ENCODE data around the gene TNXB. TPM values are rescaled to one million over a fixed set of nuclear protein-coding genes. Genes with fewer than 3 reads are reported as not detected.
"Not testable (repeated sequence)": the region's sequence is repeated elsewhere in the genome, so short reads cannot be mapped to it uniquely, and the experiment has no call there.

Gene TNXB
- total and polyA plus RNA-seq, 2 donors (not counting 1 experiment from before 2014, with no cell fraction given): 8.1 to 63.9 TPM

GRCh38 chr6:32069460-32069859 is 39.7 kb downstream of the TNXB start:
- no peaks in the 10 kb centered on the region for H3K27me3 ChIP-seq (ENCODE audit: control insufficient read depth, insufficient read depth, low read length)
- H3K4me3 ChIP-seq (replicated peaks in 1 of 4; ENCODE audit: control extremely low read depth in 1 of 4, insufficient read depth in 1 of 4, low read depth in 3 of 4, low read length in 4 of 4): no peak overlapping the region
- no peaks in the 10 kb centered on the region for H3K4me1 ChIP-seq (ENCODE audit: control insufficient read depth, extremely low read depth, insufficient read depth, low read length)
- H4K20me1 ChIP-seq (ENCODE audit: control insufficient read depth, extremely low read depth, insufficient read depth, low read length): no peaks in the 10 kb centered on the region
- no peak overlapping the region for H3K9ac ChIP-seq (ENCODE audit: insufficient read depth, low read length)
- H2AFZ ChIP-seq (ENCODE audit: low read length): no peak overlapping the region
- H3K4me2 ChIP-seq (ENCODE audit: extremely low read depth, insufficient read depth, low read length): no peak overlapping the region
- no peaks in the 10 kb centered on the region for H3K9me3 ChIP-seq (ENCODE audit: control insufficient read depth, insufficient read depth, low read depth, low read length)
- H3K79me2 ChIP-seq (ENCODE audit: control insufficient read depth, insufficient read depth, low read length): no peaks in the 10 kb centered on the region
- H3K36me3 ChIP-seq (ENCODE audit: control insufficient read depth, insufficient read depth, low read length): peaks cover 1% of the 10 kb centered on the region
- DNase-seq (ENCODE audit: low read depth in 2 of 2): no peak
- no peak for TF ChIP-seq CTCF (conservative IDR thresholded peaks at IDR 0.05 in 1 of 2, IDR thresholded peaks at IDR 0.05 in 1 of 2; ENCODE audit: low read depth in 1 of 2, low read length in 2 of 2)
- no peak for TF ChIP-seq EZH2 (IDR thresholded peaks at IDR 0.05; ENCODE audit: low read length, missing control alignments)
- H3K27ac ChIP-seq (ENCODE audit: insufficient read depth, low read length): no peak overlapping the region

GRCh38 chr6:32068867-32069266 is 40.3 kb downstream of the TNXB start:
- Histone ChIP-seq H3K36me3 (ENCODE audit: control insufficient read depth, insufficient read depth, low read length) (peaks cover 1% of the 10 kb centered on the region), H3K4me3 (replicated peaks in 1 of 4; ENCODE audit: control extremely low read depth in 1 of 4, insufficient read depth in 1 of 4, low read depth in 3 of 4, low read length in 4 of 4) (no peak overlapping the region), H4K20me1 (ENCODE audit: control insufficient read depth, extremely low read depth, insufficient read depth, low read length) (no peaks in the 10 kb centered on the region), H3K4me1 (ENCODE audit: control insufficient read depth, extremely low read depth, insufficient read depth, low read length) (no peaks in the 10 kb centered on the region), H2AFZ (ENCODE audit: low read length) (no peak overlapping the region), H3K9me3 (ENCODE audit: control insufficient read depth, insufficient read depth, low read depth, low read length) (no peaks in the 10 kb centered on the region), H3K79me2 (ENCODE audit: control insufficient read depth, insufficient read depth, low read length) (no peaks in the 10 kb centered on the region), H3K4me2 (ENCODE audit: extremely low read depth, insufficient read depth, low read length) (no peak overlapping the region), H3K27ac (ENCODE audit: insufficient read depth, low read length) (no peak overlapping the region), H3K27me3 (ENCODE audit: control insufficient read depth, insufficient read depth, low read length) (no peaks in the 10 kb centered on the region), H3K9ac (ENCODE audit: insufficient read depth, low read length) (no peak overlapping the region)
- no peak for TF ChIP-seq CTCF (conservative IDR thresholded peaks at IDR 0.05 in 1 of 2, IDR thresholded peaks at IDR 0.05 in 1 of 2; ENCODE audit: low read depth in 1 of 2, low read length in 2 of 2)
- TF ChIP-seq EZH2 (IDR thresholded peaks at IDR 0.05; ENCODE audit: low read length, missing control alignments): no peak
- no peak for DNase-seq (ENCODE audit: low read depth in 2 of 2)

GRCh38 chr6:32068315-32068714 is 40.8 kb downstream of the TNXB start:
- H4K20me1 ChIP-seq (ENCODE audit: control insufficient read depth, extremely low read depth, insufficient read depth, low read length); H3K27me3 ChIP-seq (ENCODE audit: control insufficient read depth, insufficient read depth, low read length); H3K4me2 ChIP-seq (ENCODE audit: extremely low read depth, insufficient read depth, low read length); H3K4me3 ChIP-seq (replicated peaks in 1 of 4; ENCODE audit: control extremely low read depth in 1 of 4, insufficient read depth in 1 of 4, low read depth in 3 of 4, low read length in 4 of 4); DNase-seq (ENCODE audit: low read depth in 2 of 2); H2AFZ ChIP-seq (ENCODE audit: low read length); H3K9ac ChIP-seq (ENCODE audit: insufficient read depth, low read length); H3K36me3 ChIP-seq (ENCODE audit: control insufficient read depth, insufficient read depth, low read length); H3K4me1 ChIP-seq (ENCODE audit: control insufficient read depth, extremely low read depth, insufficient read depth, low read length); H3K79me2 ChIP-seq (ENCODE audit: control insufficient read depth, insufficient read depth, low read length); H3K9me3 ChIP-seq (ENCODE audit: control insufficient read depth, insufficient read depth, low read depth, low read length); H3K27ac ChIP-seq (ENCODE audit: insufficient read depth, low read length): not testable (repeated sequence)

- not testable (repeated sequence) for H3K36me3 ChIP-seq (ENCODE audit: control insufficient read depth, insufficient read depth, low read length); H3K4me1 ChIP-seq (ENCODE audit: control insufficient read depth, extremely low read depth, insufficient read depth, low read length); H2AFZ ChIP-seq (ENCODE audit: low read length); H3K27me3 ChIP-seq (ENCODE audit: control insufficient read depth, insufficient read depth, low read length); H3K9me3 ChIP-seq (ENCODE audit: control insufficient read depth, insufficient read depth, low read depth, low read length); H3K9ac ChIP-seq (ENCODE audit: insufficient read depth, low read length); H3K79me2 ChIP-seq (ENCODE audit: control insufficient read depth, insufficient read depth, low read length); H3K4me2 ChIP-seq (ENCODE audit: extremely low read depth, insufficient read depth, low read length); H3K4me3 ChIP-seq (replicated peaks in 1 of 4; ENCODE audit: control extremely low read depth in 1 of 4, insufficient read depth in 1 of 4, low read depth in 3 of 4, low read length in 4 of 4); H3K27ac ChIP-seq (ENCODE audit: insufficient read depth, low read length); DNase-seq (ENCODE audit: low read depth in 2 of 2); H4K20me1 ChIP-seq (ENCODE audit: control insufficient read depth, extremely low read depth, insufficient read depth, low read length)
These were observed 41.6 kb downstream of the TNXB start for GRCh38 chr6:32067521-32067920.
